Cardiac ventricle fibroblast (primary cell): Measurements from ENCODE around the gene SPTAN1. TPM values are rescaled to one million over a fixed set of nuclear protein-coding genes. Genes with fewer than 3 reads are reported as not detected.

Source experiments
- total RNA-seq: library from RNA; depleted of rRNA; stranded (reverse); fragments of >200 nt; gene quantifications from 2 replicates; pipeline ENCODE4 v1.2.3, GENCODE V29; 2015

Gene SPTAN1
- 105 and 111 TPM in 2 replicates for total RNA-seq

GRCh38 chr9:128552153-128552743, at the start of gene SPTAN1:
TSS of gene SPTAN1 (plus strand) at chr9:128552587. CDS start at chr9:128566741, 14,154 bp downstream.

GRCh38 chr9:128504485-128505413, 47.6 kb upstream of the SPTAN1 start, which contains the start of gene GLE1:
TSS of gene GLE1 (plus strand) at chr9:128504719. CDS start at chr9:128504806, 87 bp downstream.

GRCh38 chr9:128656416-128657343, 104.3 kb downstream of the SPTAN1 start, which contains the start of gene DYNC2I2:
TSS of gene DYNC2I2 (minus strand) at chr9:128656847. CDS start at chr9:128656726, 121 bp downstream.

Other genes starting within 250 kb of the SPTAN1 start
- 10.2 and 11.3 TPM in 2 replicates for gene TRUB2, start 230.1 kb upstream of the SPTAN1 start, total RNA-seq
- 32.0 and 37.5 TPM in 2 replicates for gene COQ4, start 229.7 kb upstream of the SPTAN1 start, total RNA-seq
- 14.7 and 21.6 TPM in 2 replicates for gene SLC27A4, start 212.1 kb upstream of the SPTAN1 start, total RNA-seq
- 26.5 and 39.1 TPM in 2 replicates for gene URM1, start 181.2 kb upstream of the SPTAN1 start, total RNA-seq
- gene CERCAM, start 131.7 kb upstream of the SPTAN1 start, total RNA-seq: 242 and 250 TPM in 2 replicates
- 18.3 and 23.3 TPM in 2 replicates for gene ODF2, start 96.6 kb upstream of the SPTAN1 start, total RNA-seq
- gene GLE1, start 47.9 kb upstream of the SPTAN1 start, total RNA-seq: 11.6 and 24.1 TPM in 2 replicates
- gene DYNC2I2, start 104.3 kb downstream of the SPTAN1 start, total RNA-seq: 16.5 and 18.5 TPM in 2 replicates
- 144 and 181 TPM in 2 replicates for gene SET, start 136.6 kb downstream of the SPTAN1 start, total RNA-seq
- gene PKN3, start 149.9 kb downstream of the SPTAN1 start, total RNA-seq: 1.2 and 1.3 TPM in 2 replicates
- gene ZDHHC12, start 171.5 kb downstream of the SPTAN1 start, total RNA-seq: 27.4 and 36.9 TPM in 2 replicates
- 34.2 and 40.6 TPM in 2 replicates for gene ZER1, start 219.3 kb downstream of the SPTAN1 start, total RNA-seq
- 12.9 and 18.2 TPM in 2 replicates for gene TBC1D13, start 234.7 kb downstream of the SPTAN1 start, total RNA-seq